ENCODE data around the gene HOXC13.

Gene HOXC13

DNA sequence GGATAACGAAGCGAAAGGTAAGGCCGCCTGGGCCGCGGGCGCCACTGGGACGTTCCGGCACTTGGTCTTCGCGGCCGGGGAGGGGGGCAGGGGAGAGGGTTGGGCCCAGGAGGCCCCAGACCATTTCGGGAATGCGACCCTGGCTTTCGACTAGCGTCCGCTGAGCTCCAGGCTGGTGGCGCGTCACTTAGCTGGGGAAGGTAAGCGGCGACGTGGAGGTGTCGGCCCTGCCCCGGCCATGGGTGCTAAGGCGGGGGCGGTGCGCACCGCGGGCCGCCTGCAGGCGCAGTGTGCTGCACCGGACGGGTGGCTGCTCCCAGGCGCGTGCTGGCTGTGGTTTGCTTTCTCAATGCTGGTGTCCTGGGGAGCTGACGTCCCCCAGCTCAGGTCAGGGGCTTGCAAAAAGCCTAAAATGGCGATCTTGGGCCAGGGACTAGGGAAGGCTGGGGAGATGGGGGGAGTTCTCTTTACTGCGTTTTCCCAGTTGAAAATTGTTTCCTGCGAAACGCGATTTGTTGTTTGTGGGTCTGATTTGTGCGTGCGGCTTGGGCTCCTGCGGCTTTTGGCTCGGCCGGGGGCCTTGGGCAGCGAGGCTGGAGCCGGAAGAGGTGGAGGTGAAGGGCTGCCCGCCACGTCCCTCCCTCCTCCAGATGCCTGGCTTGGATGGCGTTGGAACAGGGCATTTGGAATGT lies 47.5 kb downstream of the HOXC13 start:
- no peak overlapping the region for H3K4me3 ChIP-seq (ENCODE audit: low read length)
- DNase-seq (ENCODE audit: low read depth): peak; percentile 26

DNA sequence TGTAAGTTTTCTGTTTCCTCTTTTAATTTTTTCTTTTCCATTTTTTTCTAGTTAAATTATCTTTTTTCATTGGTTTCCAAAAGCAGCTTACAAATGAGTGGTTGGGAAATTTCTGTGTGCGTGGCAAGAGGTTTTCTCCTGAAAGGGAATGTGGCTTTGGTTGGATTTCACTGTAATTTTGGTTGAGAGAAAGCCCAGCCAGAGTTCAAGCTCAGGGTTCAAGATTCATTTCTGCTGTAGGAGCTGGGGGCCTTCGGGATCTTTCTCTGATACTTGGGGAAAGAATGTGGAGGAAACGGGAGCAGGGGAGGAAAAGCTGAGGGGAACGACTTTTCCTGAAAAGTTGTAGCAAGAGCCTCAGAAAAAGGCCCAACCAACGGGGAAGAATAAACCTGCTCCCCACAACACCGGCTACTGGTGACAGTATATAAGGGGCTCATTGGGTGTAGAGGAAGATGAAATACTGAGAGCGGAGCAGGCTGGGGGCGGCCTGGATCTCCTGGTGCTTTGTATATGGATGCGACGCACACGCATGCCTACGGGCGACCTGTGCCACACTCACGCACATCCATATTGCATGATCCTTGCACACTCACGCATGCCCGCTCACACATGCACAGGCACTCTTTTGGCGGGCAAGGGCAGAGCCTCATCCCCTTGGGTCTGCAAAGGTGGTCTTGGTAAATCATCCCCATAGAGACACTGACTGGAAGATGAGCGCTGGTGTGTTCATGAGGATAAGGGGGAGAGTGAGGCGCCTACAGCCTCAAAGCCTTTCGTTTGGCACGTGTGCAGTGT lies 48.3 kb downstream of the HOXC13 start:
- no peak overlapping the region for H3K4me3 ChIP-seq (ENCODE audit: low read length)
- TF ChIP-seq, protein P1, sequence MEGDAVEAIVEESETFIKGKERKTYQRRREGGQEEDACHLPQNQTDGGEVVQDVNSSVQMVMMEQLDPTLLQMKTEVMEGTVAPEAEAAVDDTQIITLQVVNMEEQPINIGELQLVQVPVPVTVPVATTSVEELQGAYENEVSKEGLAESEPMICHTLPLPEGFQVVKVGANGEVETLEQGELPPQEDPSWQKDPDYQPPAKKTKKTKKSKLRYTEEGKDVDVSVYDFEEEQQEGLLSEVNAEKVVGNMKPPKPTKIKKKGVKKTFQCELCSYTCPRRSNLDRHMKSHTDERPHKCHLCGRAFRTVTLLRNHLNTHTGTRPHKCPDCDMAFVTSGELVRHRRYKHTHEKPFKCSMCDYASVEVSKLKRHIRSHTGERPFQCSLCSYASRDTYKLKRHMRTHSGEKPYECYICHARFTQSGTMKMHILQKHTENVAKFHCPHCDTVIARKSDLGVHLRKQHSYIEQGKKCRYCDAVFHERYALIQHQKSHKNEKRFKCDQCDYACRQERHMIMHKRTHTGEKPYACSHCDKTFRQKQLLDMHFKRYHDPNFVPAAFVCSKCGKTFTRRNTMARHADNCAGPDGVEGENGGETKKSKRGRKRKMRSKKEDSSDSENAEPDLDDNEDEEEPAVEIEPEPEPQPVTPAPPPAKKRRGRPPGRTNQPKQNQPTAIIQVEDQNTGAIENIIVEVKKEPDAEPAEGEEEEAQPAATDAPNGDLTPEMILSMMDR (IDR thresholded peaks at IDR 0.05; ENCODE audit: insufficient read depth, low read depth, low read length, missing control alignments): no peak
- no peak for DNase-seq (ENCODE audit: low read depth)

More for the DNA sequence above, 47.5 kb downstream of the HOXC13 start:
- TF ChIP-seq, protein P1 (IDR thresholded peaks at IDR 0.05; ENCODE audit: insufficient read depth, low read depth, low read length, missing control alignments): no peak

GRCh38 chr12:53987787-53988230 lies 49.2 kb downstream of the HOXC13 start:
- TF ChIP-seq, protein P1 (IDR thresholded peaks at IDR 0.05; ENCODE audit: insufficient read depth, low read depth, low read length, missing control alignments): no peak
- H3K4me3 ChIP-seq (ENCODE audit: low read length): no peak overlapping the region

DNA sequence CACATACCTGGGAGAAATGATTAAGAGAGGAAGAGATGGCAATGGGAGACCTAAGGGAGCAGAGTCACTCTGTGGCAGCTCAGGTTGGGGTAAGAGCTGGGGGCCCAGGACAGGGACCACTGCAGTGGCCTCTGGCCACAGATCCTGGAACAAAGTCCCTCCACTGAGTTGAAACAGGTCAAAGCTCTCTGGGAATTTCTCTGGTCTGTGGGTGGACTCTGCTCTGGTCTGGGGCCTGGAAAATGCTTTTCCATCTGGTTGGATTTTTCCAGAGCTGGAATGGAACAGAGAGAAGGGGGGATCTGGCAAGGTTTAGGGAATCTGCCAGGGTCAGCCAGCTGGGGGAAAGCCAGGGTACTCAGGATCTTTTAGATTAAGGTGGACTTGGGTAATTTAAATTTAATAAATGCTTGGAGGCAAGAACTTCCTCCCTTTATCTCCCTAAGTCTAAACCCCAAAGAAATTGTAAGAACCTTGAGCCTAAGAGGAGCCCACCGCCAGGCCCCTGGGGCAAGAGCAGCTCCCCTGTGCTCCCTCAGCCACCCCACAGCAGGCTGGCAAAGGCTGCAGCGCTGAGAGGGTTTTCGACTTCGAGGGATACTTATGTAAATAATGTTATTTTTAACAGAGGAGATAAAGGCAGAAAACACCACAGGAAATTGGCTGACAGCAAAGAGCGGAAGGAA lies 50.1 kb downstream of the HOXC13 start:
- DNase-seq (ENCODE audit: low read depth): no peak
- TF ChIP-seq, protein P1 (IDR thresholded peaks at IDR 0.05; ENCODE audit: insufficient read depth, low read depth, low read length, missing control alignments): no peak
- H3K4me3 ChIP-seq (ENCODE audit: low read length): no peak overlapping the region

More at GRCh38 chr12:53987787-53988230, 49.2 kb downstream of the HOXC13 start:
- DNase-seq (ENCODE audit: low read depth): no peak

GRCh38 chr12:53989227-53990113 lies 50.8 kb downstream of the HOXC13 start:
- H3K4me3 ChIP-seq (ENCODE audit: low read length): no peak overlapping the region
- DNase-seq (ENCODE audit: low read depth): peak; percentile 62
- TF ChIP-seq, protein P1 (IDR thresholded peaks at IDR 0.05; ENCODE audit: insufficient read depth, low read depth, low read length, missing control alignments): peak; percentile 57

Measured in epithelial cell of esophagus (primary cell).